Ectodermal cell (in vitro differentiated cells): Measurements from ENCODE around the gene MEMO1. TPM values are rescaled to one million over a fixed set of nuclear protein-coding genes. Genes with fewer than 3 reads are reported as not detected.
"Not testable (repeated sequence)": the region's sequence is repeated elsewhere in the genome, so short reads cannot be mapped to it uniquely, and the experiment has no call there.

Experiments
- H3K27ac ChIP-seq: 2 replicates; pipeline ENCODE4 v1.7.0; 2013; ENCODE audit warnings: mild to moderate bottlenecking, low read depth, low read length; ENCODE audit not compliant: insufficient read depth, poor library complexity, severe bottlenecking
- H3K27me3 ChIP-seq: 2 replicates; pipeline ENCODE4 v1.7.0; 2013; ENCODE audit warnings: mild to moderate bottlenecking, low read length; ENCODE audit not compliant: insufficient read depth, control insufficient read depth, poor library complexity, severe bottlenecking
- H3K36me3 ChIP-seq: one replicate; pipeline ENCODE4 v1.7.0; 2013; ENCODE audit warnings: low read length; ENCODE audit not compliant: control insufficient read depth, insufficient read depth
- H3K4me1 ChIP-seq: one replicate; pipeline ENCODE4 v1.7.0; 2013; ENCODE audit warnings: low read length; ENCODE audit not compliant: control insufficient read depth, insufficient read depth
- H3K4me3 ChIP-seq: 2 replicates; pipeline ENCODE4 v1.7.0; 2013; ENCODE audit warnings: low read depth, low read length, control low read depth; ENCODE audit not compliant: insufficient read depth
- H3K9me3 ChIP-seq: 2 replicates; pipeline ENCODE4 v1.7.0; 2013; ENCODE audit warnings: mild to moderate bottlenecking, low read length, moderate library complexity; ENCODE audit not compliant: control insufficient read depth
- WGBS, 2 experiments: methylation state at CpG; one replicate each; pipeline ENCODE4 v1.1.7; 2013; ENCODE audit warnings: missing lambda C conversion rate in 2 of 2; 5-methylcytosine and 5-hydroxymethylcytosine counted together
- polyA plus RNA-seq, 4 experiments: library from polyadenylated mRNA; stranded (reverse); fragments of 50-300 nt; gene quantifications; one replicate each; pipeline ENCODE4 v1.2.3, GENCODE V29; 2013

The MEMO1 gene
- 61.5 TPM for polyA plus RNA-seq (2013, experiment 1 of 4)
- 61.7 TPM for polyA plus RNA-seq (2013, experiment 2 of 4)
- polyA plus RNA-seq (2013, experiment 3 of 4): 53.8 TPM
- polyA plus RNA-seq (2013, experiment 4 of 4): 57.8 TPM

GRCh38 chr2:32010670-32011484 lies at the start of gene MEMO1:
Gene MEMO1 (minus strand): TSS chr2:32011008. CDS start chr2:32010247, 761 bp downstream.
- H3K27ac ChIP-seq: peak within 1 kb of the TSS; percentile 92
- H3K27me3 ChIP-seq: no peaks in the 10 kb centered on the region
- peaks cover 6% of the 10 kb centered on the region for H3K4me1 ChIP-seq
- peak within 1 kb of the TSS; percentile 68 for H3K4me3 ChIP-seq
- 0 to 1% methylated on average over 52 to 55 of the region's 57 CpGs for WGBS, 2 experiments
- no peaks in the 10 kb centered on the region for H3K36me3 ChIP-seq
- H3K9me3 ChIP-seq: no peaks in the 10 kb centered on the region

- H3K36me3 ChIP-seq: no peaks in the 10 kb centered on the region
- H3K27me3 ChIP-seq: no peaks in the 10 kb centered on the region
- H3K4me1 ChIP-seq: no peaks in the 10 kb centered on the region
- H3K9me3 ChIP-seq: no peaks in the 10 kb centered on the region
- H3K27ac ChIP-seq: no peak overlapping the region
- H3K4me3 ChIP-seq: no peak overlapping the region
- 83 to 88% methylated on average over 1 to 2 of the region's 2 CpGs for whole genome bisulfite sequencing, 2 experiments
Observed at GRCh38 chr2:32060266-32060665, 49.5 kb upstream of the MEMO1 start.

- Histone ChIP-seq H3K36me3 (no peaks in the 10 kb centered on the region), H3K4me1 (no peaks in the 10 kb centered on the region), H3K9me3 (no peaks in the 10 kb centered on the region), H3K27ac (no peak overlapping the region), H3K27me3 (no peaks in the 10 kb centered on the region), H3K4me3 (no peak overlapping the region)
- WGBS, 2 experiments: 93 to 98% methylated on average over 2 of the region's 2 CpGs
Observed at GRCh38 chr2:32058130-32058529, 47.3 kb upstream of the MEMO1 start.

GRCh38 chr2:32054583-32054982 lies 43.8 kb upstream of the MEMO1 start:
- not testable (repeated sequence) for H3K36me3 ChIP-seq, H3K4me3 ChIP-seq, H3K9me3 ChIP-seq, H3K4me1 ChIP-seq, H3K27me3 ChIP-seq, H3K27ac ChIP-seq
- WGBS, 2 experiments: 86 to 100% methylated on average over 1 to 2 of the region's 3 CpGs

GRCh38 chr2:32051836-32052439 lies 41.1 kb upstream of the MEMO1 start:
- 89 to 94% methylated on average over 11 of the region's 11 CpGs for WGBS, 2 experiments
- Histone ChIP-seq H3K27ac (no peak overlapping the region), H3K9me3 (no peaks in the 10 kb centered on the region), H3K4me1 (no peaks in the 10 kb centered on the region), H3K4me3 (no peak overlapping the region), H3K27me3 (no peaks in the 10 kb centered on the region), H3K36me3 (no peaks in the 10 kb centered on the region)

- peaks cover 2% of the 10 kb centered on the region for H3K4me1 ChIP-seq
- H3K9me3 ChIP-seq: no peaks in the 10 kb centered on the region
- H3K27ac ChIP-seq: no peak overlapping the region
- WGBS, 2 experiments: 87 to 88% methylated on average over 6 to 7 of the region's 7 CpGs
- H3K4me3 ChIP-seq: no peak overlapping the region
- H3K36me3 ChIP-seq: no peaks in the 10 kb centered on the region
- no peaks in the 10 kb centered on the region for H3K27me3 ChIP-seq
Observed at GRCh38 chr2:32043561-32043960, 32.8 kb upstream of the MEMO1 start.

DNA sequence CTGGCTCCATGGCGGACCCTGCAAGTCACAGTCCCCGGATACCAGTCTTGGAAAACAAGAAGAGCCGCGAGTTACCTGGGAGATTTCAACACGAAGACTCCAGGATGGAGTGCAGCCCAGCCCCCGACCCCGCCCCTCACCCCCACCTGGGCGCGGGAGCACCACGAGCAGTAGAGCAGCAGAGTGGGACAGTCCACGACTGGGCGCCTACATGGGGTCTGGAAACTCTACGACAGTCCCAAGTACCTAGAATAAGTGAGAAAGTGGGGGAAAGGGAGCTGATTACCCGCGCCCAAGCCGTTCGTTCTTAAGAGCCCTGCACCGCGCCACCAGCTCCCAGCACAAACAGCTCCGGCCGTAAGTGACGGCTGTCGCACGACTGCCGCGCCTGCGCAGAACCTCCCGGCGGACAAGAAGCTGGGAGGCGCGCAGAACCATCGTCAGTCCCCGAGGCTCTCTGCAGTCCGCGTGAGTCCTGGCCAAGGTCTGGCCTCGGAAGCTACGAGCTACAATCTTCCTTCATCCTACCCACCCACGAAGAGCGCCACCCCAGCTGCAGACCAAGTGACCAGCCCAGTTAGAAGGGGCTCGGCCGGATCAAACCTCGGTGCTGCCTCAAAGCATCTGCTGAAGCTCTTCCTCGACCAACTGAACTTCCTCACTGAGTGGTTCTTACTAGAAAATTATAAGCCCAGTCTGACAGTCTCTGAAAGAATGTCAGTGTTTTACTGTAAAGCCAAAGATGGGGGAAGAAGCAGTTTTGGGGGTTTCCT lies 28.8 kb upstream of the MEMO1 start, which contains the start of gene DPY30:
Gene DPY30 (minus strand): TSS at position 359 of the 773 bp plus-strand sequence. CDS start 349 bp downstream, at position 10.
- 0% methylated on average over 43 of the region's 43 CpGs for WGBS, 2 experiments
- H3K36me3 ChIP-seq: no peaks in the 10 kb centered on the region
- H3K9me3 ChIP-seq: no peaks in the 10 kb centered on the region
- H3K4me3 ChIP-seq: peak within 1 kb of the TSS; percentile 91
- H3K4me1 ChIP-seq: peaks cover 4% of the 10 kb centered on the region
- H3K27me3 ChIP-seq: no peaks in the 10 kb centered on the region
- peak within 1 kb of the TSS; percentile 78 for H3K27ac ChIP-seq

- not testable (repeated sequence) for H3K36me3 ChIP-seq, H3K4me3 ChIP-seq, H3K27ac ChIP-seq, H3K9me3 ChIP-seq, H3K27me3 ChIP-seq, H3K4me1 ChIP-seq
- WGBS, 2 experiments: 92 to 94% methylated on average over 8 of the region's 8 CpGs
Observed at GRCh38 chr2:32034198-32034887, 23.5 kb upstream of the MEMO1 start.

GRCh38 chr2:32018789-32019482 lies 8.1 kb upstream of the MEMO1 start:
- 96 to 97% methylated on average over 9 of the region's 9 CpGs for WGBS, 2 experiments
- H3K36me3 ChIP-seq: peaks cover 19% of the 10 kb centered on the region
- not testable (repeated sequence) for H3K4me1 ChIP-seq, H3K27ac ChIP-seq, H3K4me3 ChIP-seq, H3K9me3 ChIP-seq, H3K27me3 ChIP-seq
